ENCODE measurements around the gene FKBP7.

FKBP7 gene

GRCh38 chr2:178422097-178422496 is 56.3 kb downstream of the FKBP7 start:
- H3K36me3 ChIP-seq (ENCODE audit: low read depth) = peaks cover 14% of the 10 kb centered on the region

GRCh38 chr2:178420463-178420999 is 57.9 kb downstream of the FKBP7 start:
- no peak for DNase-seq (ENCODE audit: low spot score)
- Histone ChIP-seq H3K4me1 (ENCODE audit: insufficient read depth, poor library complexity, severe bottlenecking) (peaks cover 17% of the 10 kb centered on the region), H3K4me3 (ENCODE audit: severe bottlenecking) (no peak overlapping the region), H3K27ac (ENCODE audit: poor library complexity, severe bottlenecking) (no peak overlapping the region), H3K36me3 (ENCODE audit: low read depth) (peaks cover 8% of the 10 kb centered on the region; the same call in 1 of the 2 replicates), H3K27me3 (ENCODE audit: insufficient read depth, poor library complexity, severe bottlenecking) (no peaks in the 10 kb centered on the region), H3K9me3 (ENCODE audit: severe bottlenecking) (no peaks in the 10 kb centered on the region)
- no peak for ATAC-seq (ENCODE audit: low read depth)
- TF ChIP-seq CTCF (IDR thresholded peaks at IDR 0.05; ENCODE audit: poor library complexity, severe bottlenecking) = no peak

More at GRCh38 chr2:178422097-178422496, 56.3 kb downstream of the FKBP7 start:
- Histone ChIP-seq H3K4me1 (ENCODE audit: insufficient read depth, poor library complexity, severe bottlenecking) (peaks cover 17% of the 10 kb centered on the region), H3K27ac (ENCODE audit: poor library complexity, severe bottlenecking) (no peak overlapping the region), H3K4me3 (ENCODE audit: severe bottlenecking) (no peak overlapping the region), H3K27me3 (ENCODE audit: insufficient read depth, poor library complexity, severe bottlenecking) (no peaks in the 10 kb centered on the region), H3K9me3 (ENCODE audit: severe bottlenecking) (no peaks in the 10 kb centered on the region)
- TF ChIP-seq CTCF (IDR thresholded peaks at IDR 0.05; ENCODE audit: poor library complexity, severe bottlenecking) = no peak
- no peak for DNase-seq (ENCODE audit: low spot score)
- ATAC-seq (ENCODE audit: low read depth) = no peak

- H3K27me3 ChIP-seq (ENCODE audit: insufficient read depth, poor library complexity, severe bottlenecking) = no peaks in the 10 kb centered on the region
- no peak for DNase-seq (ENCODE audit: low spot score)
- TF ChIP-seq CTCF (IDR thresholded peaks at IDR 0.05; ENCODE audit: poor library complexity, severe bottlenecking) = peak; percentile 44
- H3K27ac ChIP-seq (ENCODE audit: poor library complexity, severe bottlenecking) = no peak overlapping the region
- no peaks in the 10 kb centered on the region for H3K9me3 ChIP-seq (ENCODE audit: severe bottlenecking)
- H3K4me3 ChIP-seq (ENCODE audit: severe bottlenecking) = no peak overlapping the region
- peaks cover 23% of the 10 kb centered on the region for H3K4me1 ChIP-seq (ENCODE audit: insufficient read depth, poor library complexity, severe bottlenecking)
- H3K36me3 ChIP-seq (ENCODE audit: low read depth) = peaks cover 8% of the 10 kb centered on the region; the same call in 1 of the 2 replicates
- ATAC-seq (ENCODE audit: low read depth) = no peak
Measured at GRCh38 chr2:178419123-178419522, 59.3 kb downstream of the FKBP7 start.

- Histone ChIP-seq H3K4me3 (ENCODE audit: severe bottlenecking) (no peak overlapping the region), H3K27me3 (ENCODE audit: insufficient read depth, poor library complexity, severe bottlenecking) (no peaks in the 10 kb centered on the region), H3K9me3 (ENCODE audit: severe bottlenecking) (no peaks in the 10 kb centered on the region), H3K36me3 (ENCODE audit: low read depth) (peaks cover 8% of the 10 kb centered on the region; the same call in 1 of the 2 replicates), H3K4me1 (ENCODE audit: insufficient read depth, poor library complexity, severe bottlenecking) (peaks cover 23% of the 10 kb centered on the region), H3K27ac (ENCODE audit: poor library complexity, severe bottlenecking) (peak overlapping the region; percentile 21)
- DNase-seq (ENCODE audit: low spot score) = no peak
- TF ChIP-seq CTCF (IDR thresholded peaks at IDR 0.05; ENCODE audit: poor library complexity, severe bottlenecking) = no peak
- ATAC-seq (ENCODE audit: low read depth) = peak; percentile 52
Measured at GRCh38 chr2:178418426-178418825, 60.0 kb downstream of the FKBP7 start.

- H3K36me3 ChIP-seq (ENCODE audit: low read depth) = peaks cover 8% of the 10 kb centered on the region; the same call in 1 of the 2 replicates
Measured at GRCh38 chr2:178417916-178418315, 60.5 kb downstream of the FKBP7 start.

More at GRCh38 chr2:178417916-178418315, 60.5 kb downstream of the FKBP7 start:
- DNase-seq (ENCODE audit: low spot score) = no peak
- Histone ChIP-seq H3K27ac (ENCODE audit: poor library complexity, severe bottlenecking) (peak overlapping the region; percentile 21), H3K4me3 (ENCODE audit: severe bottlenecking) (no peak overlapping the region), H3K9me3 (ENCODE audit: severe bottlenecking) (no peaks in the 10 kb centered on the region), H3K4me1 (ENCODE audit: insufficient read depth, poor library complexity, severe bottlenecking) (peaks cover 23% of the 10 kb centered on the region), H3K27me3 (ENCODE audit: insufficient read depth, poor library complexity, severe bottlenecking) (no peaks in the 10 kb centered on the region)
- no peak for TF ChIP-seq CTCF (IDR thresholded peaks at IDR 0.05; ENCODE audit: poor library complexity, severe bottlenecking)
- ATAC-seq (ENCODE audit: low read depth) = no peak
